ENCODE results near the gene SRPK3. TPM values are rescaled to one million over a fixed set of nuclear protein-coding genes. Genes with fewer than 3 reads are reported as not detected.
A peak's percentile ranks its signal among the peaks of the same experiment; 100 is the strongest.

SRPK3 gene
- polyA plus RNA-seq, 3 donors: 0.01 TPM; not detected in 2

GRCh38 chrX:153786669-153787068, 5.8 kb downstream of the SRPK3 start:
- peaks cover 14% of the 10 kb centered on the region for H3K79me2 ChIP-seq (ENCODE audit: insufficient read depth, low read length)
- intact Hi-C loops (cut with micrococcal nuclease): no loop called here
- no peaks in the 10 kb centered on the region for H3K4me1 ChIP-seq (ENCODE audit: control insufficient read depth in 1 of 2, insufficient read depth in 2 of 2, low read length in 2 of 2)
- no peak overlapping the region for H3K4me3 ChIP-seq (replicated peaks in 1 of 3; ENCODE audit: low read depth in 2 of 3, low read length in 3 of 3)
- H3K9me3 Mint-ChIP-seq: peaks cover 0 to 2% (median 0%) of the 10 kb centered on the region in 7 donors
- H3K27me3 ChIP-seq (ENCODE audit: control insufficient read depth in 2 of 2, insufficient read depth in 2 of 2, low read length in 2 of 2): peaks cover 0 to 6% of the 10 kb centered on the region in 2 donors
- peaks cover 42 to 63% of the 10 kb centered on the region in 2 donors for H3K36me3 Mint-ChIP-seq
- peaks cover 0 to 13% (median 3%) of the 10 kb centered on the region in 3 donors for H3K27me3 Mint-ChIP-seq (ENCODE audit: low read depth in 3 of 3)
- no peak for TF ChIP-seq CTCF (IDR thresholded peaks at IDR 0.05)
- no peak overlapping the region for H3K27ac Mint-ChIP-seq
- no peaks in the 10 kb centered on the region for H3K9me3 ChIP-seq (replicated peaks in 1 of 2; ENCODE audit: control insufficient read depth in 1 of 2, insufficient read depth in 1 of 2, low read length in 2 of 2)
- H3K36me3 ChIP-seq (replicated peaks in 1 of 2; ENCODE audit: control insufficient read depth in 1 of 2, insufficient read depth in 2 of 2, low read length in 2 of 2): peaks cover 54 to 62% of the 10 kb centered on the region in 2 donors
- WGBS (ENCODE audit: insufficient coverage): 95% methylated on average over 12 of the region's 15 CpGs
- no peak overlapping the region for H3K9ac ChIP-seq (ENCODE audit: insufficient read depth, low read length, poor library complexity, severe bottlenecking)
- no peak for DNase-seq
- no peak overlapping the region for H2AFZ ChIP-seq (ENCODE audit: insufficient read depth, low read depth, low read length, poor library complexity, severe bottlenecking)
- peaks cover 41% of the 10 kb centered on the region for H4K20me1 ChIP-seq (ENCODE audit: insufficient read depth, low read length)
- H3K4me3 Mint-ChIP-seq: no peak overlapping the region
- no peaks in the 10 kb centered on the region for H3K4me1 Mint-ChIP-seq
- H3K27ac ChIP-seq (ENCODE audit: low read depth in 1 of 2, low read length in 2 of 2): no peak overlapping the region
- H3K4me2 ChIP-seq (replicated peaks; ENCODE audit: extremely low read depth, low read length, poor library complexity, severe bottlenecking): no peak overlapping the region

GRCh38 chrX:153789654-153790053, 8.8 kb downstream of the SRPK3 start:
- peaks cover 0 to 18% (median 0%) of the 10 kb centered on the region in 7 donors for H3K9me3 Mint-ChIP-seq
- DNase-seq: no peak
- Histone ChIP-seq H3K36me3 (replicated peaks in 1 of 2; ENCODE audit: control insufficient read depth in 1 of 2, insufficient read depth in 2 of 2, low read length in 2 of 2) (peaks cover 58 to 69% of the 10 kb centered on the region in 2 donors), H3K4me2 (replicated peaks; ENCODE audit: extremely low read depth, low read length, poor library complexity, severe bottlenecking) (no peak overlapping the region), H3K9ac (ENCODE audit: insufficient read depth, low read length, poor library complexity, severe bottlenecking) (no peak overlapping the region), H3K79me2 (ENCODE audit: insufficient read depth, low read length) (peaks cover 36% of the 10 kb centered on the region), H3K4me1 (ENCODE audit: control insufficient read depth in 1 of 2, insufficient read depth in 2 of 2, low read length in 2 of 2) (peaks cover 12 to 19% of the 10 kb centered on the region in 2 donors), H3K4me3 (replicated peaks in 1 of 3; ENCODE audit: low read depth in 2 of 3, low read length in 3 of 3) (no peak overlapping the region), H2AFZ (ENCODE audit: insufficient read depth, low read depth, low read length, poor library complexity, severe bottlenecking) (no peak overlapping the region), H3K27me3 (ENCODE audit: control insufficient read depth in 2 of 2, insufficient read depth in 2 of 2, low read length in 2 of 2) (no peaks in the 10 kb centered on the region), H3K9me3 (replicated peaks in 1 of 2; ENCODE audit: control insufficient read depth in 1 of 2, insufficient read depth in 1 of 2, low read length in 2 of 2) (peaks cover 0 to 15% of the 10 kb centered on the region in 2 donors), H3K27ac (ENCODE audit: low read depth in 1 of 2, low read length in 2 of 2) (no peak overlapping the region), H4K20me1 (ENCODE audit: insufficient read depth, low read length) (peaks cover 57% of the 10 kb centered on the region)
- peaks cover 12% of the 10 kb centered on the region for H3K4me1 Mint-ChIP-seq
- no peak for TF ChIP-seq CTCF (IDR thresholded peaks at IDR 0.05)
- H3K27me3 Mint-ChIP-seq (ENCODE audit: low read depth in 3 of 3): peaks cover 0 to 8% (median 2%) of the 10 kb centered on the region in 3 donors
- no peak overlapping the region for H3K4me3 Mint-ChIP-seq
- WGBS (ENCODE audit: insufficient coverage): 96% methylated on average over 7 of the region's 12 CpGs
- peak overlapping the region in 1 of 7 donors; percentile 54 for H3K27ac Mint-ChIP-seq
- H3K36me3 Mint-ChIP-seq: peaks cover 41 to 68% of the 10 kb centered on the region in 2 donors
- intact Hi-C loops (cut with micrococcal nuclease): loop anchor here (5.0 to 10.0 kb wide), 4 partner anchors 135 to 835 kb away; partner anchors contain the start of gene ARHGAP4 (in 2 of the 2)

All from CD14-positive monocyte (primary cell).